ENCODE results near the gene MCOLN2. TPM values are rescaled to one million over a fixed set of nuclear protein-coding genes. Genes with fewer than 3 reads are reported as not detected.

Gene MCOLN2
- polyA plus RNA-seq, 1 donor from 2014 or later, result not detected

DNA sequence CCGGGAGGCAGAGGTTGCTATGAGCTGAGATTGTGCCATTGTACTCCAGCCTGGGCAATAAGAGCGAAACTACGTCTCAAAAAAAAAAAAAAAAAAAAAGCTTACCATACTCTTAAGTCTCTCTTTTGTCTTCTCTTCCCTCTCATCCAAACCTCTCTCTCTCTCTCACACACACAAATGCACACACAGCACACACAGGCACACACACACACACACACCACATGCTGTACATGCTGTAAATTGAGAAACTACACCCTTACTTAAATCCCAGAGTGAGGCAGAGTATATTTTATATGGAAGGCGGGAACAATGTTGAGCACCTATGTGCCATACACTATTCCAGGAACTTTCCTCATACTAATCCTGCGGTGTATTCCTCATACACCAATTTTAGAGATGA lies 44.9 kb upstream of the MCOLN2 start:
- Histone ChIP-seq H3K9me3 (ENCODE audit: low read length) (no peaks in the 10 kb centered on the region), H3K9me2 (ENCODE audit: insufficient read depth, low read length) (no peaks in the 10 kb centered on the region), H3K36me3 (ENCODE audit: insufficient read depth, low read length) (no peaks in the 10 kb centered on the region), H3F3A (ENCODE audit: insufficient read depth, low read length, poor library complexity, severe bottlenecking) (no peaks in the 10 kb centered on the region), H3K4me3 (ENCODE audit: low read length) (no peak overlapping the region), H4K20me1 (ENCODE audit: insufficient read depth) (no peaks in the 10 kb centered on the region), H3K4me2 (ENCODE audit: low read length) (no peak overlapping the region), H3K27ac (ENCODE audit: low read length) (no peak overlapping the region), H2AFZ (ENCODE audit: low read depth, low read length) (no peak overlapping the region), H3K79me2 (replicated peaks; ENCODE audit: insufficient read depth, low read length) (no peaks in the 10 kb centered on the region), H3K27me3 (ENCODE audit: insufficient read depth, low read depth, low read length) (peaks cover 25% of the 10 kb centered on the region), H3K9ac (ENCODE audit: low read length) (no peak overlapping the region)
- TF ChIP-seq RAD21 (conservative IDR thresholded peaks at IDR 0.05), result no peak
- no peak for TF ChIP-seq SMC3 (conservative IDR thresholded peaks at IDR 0.05; ENCODE audit: poor library complexity)
- TF ChIP-seq TAF1 (IDR thresholded peaks at IDR 0.05; ENCODE audit: low read depth), result no peak
- no peak for TF ChIP-seq EZH2 (IDR thresholded peaks at IDR 0.05; ENCODE audit: borderline replicate concordance, insufficient read depth, low read length, poor library complexity, severe bottlenecking)
- no peak for TF ChIP-seq EP300 (conservative IDR thresholded peaks at IDR 0.05; ENCODE audit: poor library complexity, severe bottlenecking)
- TF ChIP-seq, protein P1, sequence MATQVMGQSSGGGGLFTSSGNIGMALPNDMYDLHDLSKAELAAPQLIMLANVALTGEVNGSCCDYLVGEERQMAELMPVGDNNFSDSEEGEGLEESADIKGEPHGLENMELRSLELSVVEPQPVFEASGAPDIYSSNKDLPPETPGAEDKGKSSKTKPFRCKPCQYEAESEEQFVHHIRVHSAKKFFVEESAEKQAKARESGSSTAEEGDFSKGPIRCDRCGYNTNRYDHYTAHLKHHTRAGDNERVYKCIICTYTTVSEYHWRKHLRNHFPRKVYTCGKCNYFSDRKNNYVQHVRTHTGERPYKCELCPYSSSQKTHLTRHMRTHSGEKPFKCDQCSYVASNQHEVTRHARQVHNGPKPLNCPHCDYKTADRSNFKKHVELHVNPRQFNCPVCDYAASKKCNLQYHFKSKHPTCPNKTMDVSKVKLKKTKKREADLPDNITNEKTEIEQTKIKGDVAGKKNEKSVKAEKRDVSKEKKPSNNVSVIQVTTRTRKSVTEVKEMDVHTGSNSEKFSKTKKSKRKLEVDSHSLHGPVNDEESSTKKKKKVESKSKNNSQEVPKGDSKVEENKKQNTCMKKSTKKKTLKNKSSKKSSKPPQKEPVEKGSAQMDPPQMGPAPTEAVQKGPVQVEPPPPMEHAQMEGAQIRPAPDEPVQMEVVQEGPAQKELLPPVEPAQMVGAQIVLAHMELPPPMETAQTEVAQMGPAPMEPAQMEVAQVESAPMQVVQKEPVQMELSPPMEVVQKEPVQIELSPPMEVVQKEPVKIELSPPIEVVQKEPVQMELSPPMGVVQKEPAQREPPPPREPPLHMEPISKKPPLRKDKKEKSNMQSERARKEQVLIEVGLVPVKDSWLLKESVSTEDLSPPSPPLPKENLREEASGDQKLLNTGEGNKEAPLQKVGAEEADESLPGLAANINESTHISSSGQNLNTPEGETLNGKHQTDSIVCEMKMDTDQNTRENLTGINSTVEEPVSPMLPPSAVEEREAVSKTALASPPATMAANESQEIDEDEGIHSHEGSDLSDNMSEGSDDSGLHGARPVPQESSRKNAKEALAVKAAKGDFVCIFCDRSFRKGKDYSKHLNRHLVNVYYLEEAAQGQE (IDR thresholded peaks at IDR 0.05; ENCODE audit: borderline replicate concordance), result no peak
- no peak for TF ChIP-seq CTCF (IDR thresholded peaks at IDR 0.05; ENCODE audit: poor library complexity, severe bottlenecking)
- no peak for TF ChIP-seq POLR2AphosphoS5 (IDR thresholded peaks at IDR 0.05)
- TF ChIP-seq MXI1 (conservative IDR thresholded peaks at IDR 0.05; ENCODE audit: poor library complexity, severe bottlenecking), result no peak

GRCh38 chr1:85033221-85033620 lies 36.3 kb upstream of the MCOLN2 start:
- H3K27me3 ChIP-seq (ENCODE audit: insufficient read depth, low read depth, low read length), result no peaks in the 10 kb centered on the region
- H3K9me2 ChIP-seq (ENCODE audit: insufficient read depth, low read length), result no peaks in the 10 kb centered on the region
- H3K4me2 ChIP-seq (ENCODE audit: low read length), result no peak overlapping the region
- H3K27ac ChIP-seq (ENCODE audit: low read length), result no peak overlapping the region
- H3K79me2 ChIP-seq (replicated peaks; ENCODE audit: insufficient read depth, low read length), result no peaks in the 10 kb centered on the region
- no peak overlapping the region for H3K4me3 ChIP-seq (ENCODE audit: low read length)
- H4K20me1 ChIP-seq (ENCODE audit: insufficient read depth), result no peaks in the 10 kb centered on the region
- H3F3A ChIP-seq (ENCODE audit: insufficient read depth, low read length, poor library complexity, severe bottlenecking), result no peaks in the 10 kb centered on the region
- H3K36me3 ChIP-seq (ENCODE audit: insufficient read depth, low read length), result no peaks in the 10 kb centered on the region
- no peaks in the 10 kb centered on the region for H3K9me3 ChIP-seq (ENCODE audit: low read length)
- TF ChIP-seq MXI1 (conservative IDR thresholded peaks at IDR 0.05; ENCODE audit: poor library complexity, severe bottlenecking) (no peak), POLR2AphosphoS5 (IDR thresholded peaks at IDR 0.05) (no peak), EP300 (conservative IDR thresholded peaks at IDR 0.05; ENCODE audit: poor library complexity, severe bottlenecking) (no peak), RAD21 (conservative IDR thresholded peaks at IDR 0.05) (no peak), TAF1 (IDR thresholded peaks at IDR 0.05; ENCODE audit: low read depth) (no peak), CTCF (IDR thresholded peaks at IDR 0.05; ENCODE audit: poor library complexity, severe bottlenecking) (no peak), EZH2 (IDR thresholded peaks at IDR 0.05; ENCODE audit: borderline replicate concordance, insufficient read depth, low read length, poor library complexity, severe bottlenecking) (no peak), SMC3 (conservative IDR thresholded peaks at IDR 0.05; ENCODE audit: poor library complexity) (no peak)
- TF ChIP-seq, protein P1 (IDR thresholded peaks at IDR 0.05; ENCODE audit: borderline replicate concordance), result no peak
- H3K9ac ChIP-seq (ENCODE audit: low read length), result no peak overlapping the region
- no peak overlapping the region for H2AFZ ChIP-seq (ENCODE audit: low read depth, low read length)
